Cardiac fibroblast (primary cell): ENCODE data around the gene PLA2G15.
A peak's percentile ranks its signal among the peaks of the same experiment; 100 is the strongest.

Experiments
- DNase-seq, 2 donors: peaks; one replicate each; pipeline versions ENCODE4 v3.0.0 to v3.0.0-alpha.2; 2010; ENCODE audit warnings: low read depth in 2 of 2
- H3K4me3 ChIP-seq, 2 donors: replicated peaks in 1 of 2; 1 replicate in 1 of 2; 2 replicates in 1 of 2; pipeline ENCODE4 v1.5.1; 2011; ENCODE audit warnings: low read depth in 2 of 2, low read length in 2 of 2, mild to moderate bottlenecking in 2 of 2, moderate library complexity in 1 of 2
- CTCF ChIP-seq: IDR thresholded peaks from one replicate; pipeline ENCODE4 v1.5.1; 2011; ENCODE audit warnings: low read depth, mild to moderate bottlenecking, low read length, inconsistent platforms

PLA2G15 gene

DNA sequence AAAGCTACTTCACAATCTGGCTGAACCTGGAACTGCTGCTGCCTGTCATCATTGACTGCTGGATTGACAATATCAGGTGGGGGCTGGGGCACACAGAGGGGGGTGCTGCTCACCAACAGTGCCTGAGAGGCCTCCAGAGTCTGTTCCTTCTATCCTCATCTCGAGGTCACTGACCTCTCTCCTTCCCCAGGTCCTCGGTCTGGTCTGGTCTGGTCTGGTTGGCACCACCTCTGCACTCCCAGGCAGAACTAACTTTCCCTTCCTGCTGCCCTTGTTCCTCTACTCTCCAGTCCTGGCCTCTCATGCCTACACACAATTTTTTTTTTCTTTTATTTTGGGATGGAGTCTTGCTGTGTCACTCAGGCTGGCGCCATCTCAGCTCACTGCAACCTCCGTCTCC is 4.2 kb downstream of the PLA2G15 start:
- TF ChIP-seq CTCF = no peak
- DNase-seq = no peak
- H3K4me3 ChIP-seq = no peak overlapping the region

GRCh38 chr16:68250951-68251350 is 5.8 kb downstream of the PLA2G15 start:
- no peak for TF ChIP-seq CTCF
- H3K4me3 ChIP-seq = no peak overlapping the region
- DNase-seq = no peak

DNA sequence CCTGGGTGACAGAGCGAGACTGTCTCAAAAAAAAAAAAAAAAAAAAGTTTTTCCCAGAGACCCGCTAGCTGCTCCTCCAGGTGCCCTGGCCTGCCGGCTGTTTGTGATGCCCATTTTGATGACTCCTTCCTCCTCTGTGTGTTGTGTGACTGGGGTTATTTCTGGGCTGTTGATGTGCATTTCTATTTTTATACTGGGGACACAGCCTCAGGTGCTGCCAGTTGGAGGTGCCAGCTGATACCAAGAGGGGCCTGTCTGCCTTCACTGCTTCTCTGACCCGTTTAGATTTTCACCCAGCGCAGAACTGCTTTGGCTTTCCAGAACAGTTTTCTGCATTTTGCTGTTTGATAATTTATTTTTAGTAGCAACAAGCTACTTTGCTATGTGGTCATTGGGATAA is 6.7 kb downstream of the PLA2G15 start:
- TF ChIP-seq CTCF = no peak
- no peak overlapping the region for H3K4me3 ChIP-seq
- DNase-seq = no peak

DNA sequence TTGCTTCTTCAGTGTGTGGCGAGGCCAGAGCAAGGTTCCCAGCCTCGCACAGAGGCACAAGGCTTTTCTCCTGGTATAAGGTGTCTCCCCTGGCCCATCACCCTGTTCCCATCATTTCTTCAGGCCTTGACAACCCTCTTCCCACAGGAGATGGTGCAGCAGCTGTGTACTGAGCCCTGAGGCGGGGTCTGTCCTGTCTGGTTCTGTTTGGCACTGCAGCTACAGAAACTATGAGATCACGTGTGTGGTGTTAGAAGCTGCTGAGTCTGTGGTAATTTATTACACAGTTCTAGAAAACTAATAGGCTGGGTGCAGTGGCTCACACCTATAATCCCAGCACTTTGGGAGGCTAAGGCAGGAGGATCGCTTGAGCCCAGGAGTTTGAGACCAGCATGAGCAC is 7.2 kb downstream of the PLA2G15 start:
- no peak overlapping the region for H3K4me3 ChIP-seq
- no peak for TF ChIP-seq CTCF
- no peak for DNase-seq

- no peak for TF ChIP-seq CTCF
- no peak for DNase-seq
- H3K4me3 ChIP-seq = no peak overlapping the region
Observed at GRCh38 chr16:68253721-68254120, 8.5 kb downstream of the PLA2G15 start.

DNA sequence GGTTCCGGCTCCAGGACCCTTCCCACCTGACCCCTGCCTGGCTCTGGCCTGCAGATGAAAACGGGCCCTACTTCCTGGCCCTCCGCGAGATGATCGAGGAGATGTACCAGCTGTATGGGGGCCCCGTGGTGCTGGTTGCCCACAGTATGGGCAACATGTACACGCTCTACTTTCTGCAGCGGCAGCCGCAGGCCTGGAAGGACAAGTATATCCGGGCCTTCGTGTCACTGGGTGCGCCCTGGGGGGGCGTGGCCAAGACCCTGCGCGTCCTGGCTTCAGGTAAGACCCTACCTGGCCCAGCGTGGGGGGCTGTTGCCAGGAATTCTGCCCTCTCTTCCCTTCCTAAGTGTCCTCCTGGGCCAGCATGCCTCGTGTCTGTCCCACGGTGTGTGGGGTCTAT is 10.5 kb downstream of the PLA2G15 start:
- no peak for DNase-seq
- H3K4me3 ChIP-seq = no peak overlapping the region
- no peak for TF ChIP-seq CTCF

DNA sequence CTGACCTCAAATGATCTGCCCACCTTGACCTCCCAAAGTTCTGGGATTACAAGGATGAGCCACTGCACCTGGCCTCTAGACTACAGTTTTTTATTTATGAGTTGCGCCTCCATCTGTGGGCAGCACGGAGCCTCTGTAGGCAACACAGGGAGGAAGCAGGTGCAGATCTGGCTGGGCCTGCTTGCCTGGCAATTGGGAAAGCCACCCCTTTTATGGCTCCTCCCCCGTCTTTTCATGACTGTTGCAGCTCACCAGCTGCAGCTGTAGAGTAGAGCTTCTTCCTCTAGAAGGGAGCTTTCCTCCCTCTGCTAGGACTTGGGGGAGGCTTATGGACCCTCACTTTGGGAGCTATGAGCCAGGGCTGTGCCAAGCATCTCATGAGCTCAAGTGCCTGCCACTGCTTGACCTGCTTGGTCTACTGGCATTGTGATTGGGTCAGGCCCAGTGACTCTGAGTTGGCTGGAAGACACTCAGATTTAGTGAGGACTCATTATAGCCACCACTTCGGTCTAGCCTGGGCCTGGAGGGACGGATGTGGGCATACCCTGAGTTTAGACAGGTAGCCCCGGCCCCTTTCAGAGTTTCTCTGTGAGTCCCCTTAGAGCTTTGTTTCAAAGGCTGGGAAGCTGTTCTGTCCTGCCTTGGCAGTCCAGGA is 12.2 kb downstream of the PLA2G15 start:
- no peak overlapping the region for H3K4me3 ChIP-seq
- no peak for TF ChIP-seq CTCF
- peak in 1 of 2 donors; percentile 11 for DNase-seq
